Liver (tissue), 9 donors: ENCODE data around the gene RPS6KA4. TPM values are rescaled to one million over a fixed set of nuclear protein-coding genes. Genes with fewer than 3 reads are reported as not detected.

Experiments
- DNase-seq: peaks from one replicate; pipeline ENCODE4 v3.0.0-alpha.2; 2017; ENCODE audit warnings: low spot score
- H3K27ac ChIP-seq, 2 donors: one replicate each; pipeline ENCODE4 v1.7.0; 2013; ENCODE audit warnings: inconsistent platforms in 2 of 2, low read length in 2 of 2, control low read depth in 1 of 2, low read depth in 1 of 2, mild to moderate bottlenecking in 1 of 2
- H3K27me3 ChIP-seq, 4 donors: one replicate each; pipeline versions ENCODE4 v1.6.1 to v1.7.0; 2013; ENCODE audit warnings: low read length in 3 of 4, inconsistent platforms in 1 of 4, mild to moderate bottlenecking in 1 of 4, moderate library complexity in 1 of 4; ENCODE audit not compliant: control insufficient read depth in 4 of 4, insufficient read depth in 4 of 4
- H3K36me3 ChIP-seq, 4 donors: one replicate each; pipeline versions ENCODE4 v1.6.1 to v1.7.0; 2013; ENCODE audit warnings: low read length in 3 of 4, mild to moderate bottlenecking in 3 of 4, low read depth in 1 of 4, moderate library complexity in 1 of 4; ENCODE audit not compliant: control insufficient read depth in 4 of 4, insufficient read depth in 3 of 4
- H3K4me1 ChIP-seq, 4 donors: one replicate each; pipeline versions ENCODE4 v1.6.1 to v1.7.0; 2013; ENCODE audit warnings: low read length in 3 of 4, mild to moderate bottlenecking in 3 of 4, moderate library complexity in 1 of 4; ENCODE audit not compliant: control insufficient read depth in 4 of 4, insufficient read depth in 4 of 4
- H3K4me3 ChIP-seq, 3 donors: one replicate each; pipeline versions ENCODE4 v1.6.1 to v1.7.0; 2013; ENCODE audit warnings: low read length in 3 of 3, control low read depth in 1 of 3, low read depth in 1 of 3, mild to moderate bottlenecking in 1 of 3
- H3K9ac ChIP-seq, 2 donors: one replicate each; pipeline ENCODE4 v1.7.0; 2013; ENCODE audit warnings: low read length in 2 of 2, mild to moderate bottlenecking in 2 of 2, moderate library complexity in 2 of 2, control low read depth in 1 of 2, low read depth in 1 of 2
- H3K9me3 ChIP-seq, 4 donors: one replicate each; pipeline versions ENCODE4 v1.6.1 to v1.7.0; 2013; ENCODE audit warnings: low read length in 3 of 4; ENCODE audit not compliant: control insufficient read depth in 4 of 4
- ATF3 ChIP-seq: IDR thresholded peaks from 2 replicates; pipeline ENCODE4 v1.6.1; 2016; ENCODE audit warnings: antibody characterized with exemption
- CTCF ChIP-seq: fragments of 150-350 bp; IDR thresholded peaks from 2 replicates; pipeline ENCODE4 v1.5.1; 2017; ENCODE audit warnings: improper control_type of control experiment, low read depth, low read length; ENCODE audit not compliant: missing input control
- EGR1 ChIP-seq, 2 donors: IDR thresholded peaks; 2 replicates each; pipeline ENCODE4 v1.6.1; 2016 to 2018; ENCODE audit warnings: antibody characterized with exemption in 2 of 2, low read depth in 2 of 2
- FOXA1 ChIP-seq: IDR thresholded peaks from 2 replicates; pipeline ENCODE4 v1.6.1; 2016; ENCODE audit warnings: antibody characterized with exemption
- FOXA2 ChIP-seq: IDR thresholded peaks from 2 replicates; pipeline ENCODE4 v1.6.1; 2016; ENCODE audit warnings: antibody characterized with exemption
- GABPA ChIP-seq, 2 donors: IDR thresholded peaks in 1 of 2; conservative IDR thresholded peaks in 1 of 2; 2 replicates each; pipeline ENCODE4 v1.6.1; 2016; ENCODE audit warnings: antibody characterized with exemption in 2 of 2, mild to moderate bottlenecking in 1 of 2, moderate library complexity in 1 of 2
- HNF4A ChIP-seq, 2 donors: conservative IDR thresholded peaks; 2 replicates each; pipeline ENCODE4 v1.6.1; 2016; ENCODE audit warnings: antibody characterized with exemption in 2 of 2, mild to moderate bottlenecking in 2 of 2
- HNF4G ChIP-seq: IDR thresholded peaks from 2 replicates; pipeline ENCODE4 v1.6.1; 2016; ENCODE audit warnings: antibody characterized with exemption
- JUND ChIP-seq, 2 donors: IDR thresholded peaks; 2 replicates each; pipeline ENCODE4 v1.6.1; 2016; ENCODE audit warnings: antibody characterized with exemption in 2 of 2
- MAX ChIP-seq: IDR thresholded peaks from 2 replicates; pipeline ENCODE4 v1.6.1; 2016; ENCODE audit warnings: antibody characterized with exemption
- NR2F2 ChIP-seq: IDR thresholded peaks from 2 replicates; pipeline ENCODE4 v1.6.1; 2016; ENCODE audit warnings: antibody characterized with exemption
- RAD21 ChIP-seq, 2 donors: IDR thresholded peaks; 2 replicates each; pipeline ENCODE4 v1.6.1; 2016; ENCODE audit warnings: antibody characterized with exemption in 2 of 2, mild to moderate bottlenecking in 2 of 2
- REST ChIP-seq: IDR thresholded peaks from 2 replicates; pipeline ENCODE4 v1.6.1; 2016; ENCODE audit warnings: antibody characterized with exemption, mild to moderate bottlenecking
- RXRA ChIP-seq, 2 donors: IDR thresholded peaks; 2 replicates each; pipeline ENCODE4 v1.6.1; 2017 to 2018; ENCODE audit warnings: antibody characterized with exemption in 2 of 2, mild to moderate bottlenecking in 1 of 2
- SP1 ChIP-seq: IDR thresholded peaks from 2 replicates; pipeline ENCODE4 v1.6.1; 2018; ENCODE audit warnings: antibody characterized with exemption, mild to moderate bottlenecking
- TAF1 ChIP-seq: conservative IDR thresholded peaks from 2 replicates; pipeline ENCODE4 v1.6.1; 2016; ENCODE audit warnings: antibody characterized with exemption, mild to moderate bottlenecking
- YY1 ChIP-seq: IDR thresholded peaks from 2 replicates; pipeline ENCODE4 v1.6.1; 2016; ENCODE audit warnings: antibody characterized with exemption, mild to moderate bottlenecking
- ZBTB33 ChIP-seq: IDR thresholded peaks from 2 replicates; pipeline ENCODE4 v1.6.1; 2016; ENCODE audit warnings: antibody characterized with exemption
- WGBS: extraction: QIAGEN DNeasy Blood & Tissue Kit; methylation state at CpG from one replicate; pipeline ENCODE4 v1.1.7; 2013; 5-methylcytosine and 5-hydroxymethylcytosine counted together
- polyA plus RNA-seq, 2 donors: library from polyadenylated mRNA; stranded (reverse) in 1 of 2; unstranded in 1 of 2; fragments of 200-250 nt in 1 of 2; fragments of >200 nt in 1 of 2; fragmentation: Nextera tagmentation in 1 of 2; extraction: Ambion mirVana in 1 of 2; gene quantifications; one replicate each; pipeline versions ENCODE4 v1.2.1 to v1.2.3, GENCODE V29; 2013 to 2015
- total RNA-seq, 2 donors: library from RNA; depleted of rRNA; stranded (reverse); fragments of >200 nt; gene quantifications; one replicate each; pipeline ENCODE4 v1.2.3, GENCODE V29; 2014
- donor health status: healthy.
- donor health status: healthy.
- donor health status: healthy.
- donor health status: healthy.
- donor health status: healthy.

RPS6KA4 gene
- total and polyA plus RNA-seq, 4 donors, result 2.0 to 13.5 (median 10.0) TPM

GRCh38 chr11:64400667-64401066, 41.7 kb downstream of the RPS6KA4 start:
- no peaks in the 10 kb centered on the region for H3K9me3 ChIP-seq
- DNase-seq, result no peak
- TF ChIP-seq TAF1, result no peak
- no peak for TF ChIP-seq NR2F2
- TF ChIP-seq REST, result no peak
- TF ChIP-seq FOXA1, result no peak
- no peak for TF ChIP-seq HNF4G
- no peak overlapping the region for H3K27ac ChIP-seq
- H3K36me3 ChIP-seq, result no peaks in the 10 kb centered on the region
- no peak overlapping the region for H3K4me3 ChIP-seq
- H3K4me1 ChIP-seq, result peaks cover 0 to 12% (median 4%) of the 10 kb centered on the region in 4 donors
- no peaks in the 10 kb centered on the region for H3K27me3 ChIP-seq
- H3K9ac ChIP-seq, result no peak overlapping the region
- WGBS, result 38% methylated on average over 3 of the region's 3 CpGs

GRCh38 chr11:64401775-64402174, 42.8 kb downstream of the RPS6KA4 start:
- Histone ChIP-seq H3K9ac (no peak overlapping the region), H3K9me3 (no peaks in the 10 kb centered on the region), H3K4me3 (no peak overlapping the region), H3K36me3 (no peaks in the 10 kb centered on the region), H3K27me3 (no peaks in the 10 kb centered on the region), H3K27ac (no peak overlapping the region), H3K4me1 (peaks cover 0 to 12% (median 4%) of the 10 kb centered on the region in 4 donors)
- 89% methylated on average over 7 of the region's 7 CpGs for WGBS
- TF ChIP-seq JUND (IDR thresholded peaks at IDR 0.05), result no peak
- TF ChIP-seq CTCF, result no peak
- no peak for TF ChIP-seq FOXA2
- TF ChIP-seq FOXA1, result no peak
- TF ChIP-seq MAX, result no peak
- no peak for TF ChIP-seq RXRA (IDR thresholded peaks at IDR 0.05)
- no peak for TF ChIP-seq GABPA (IDR thresholded peaks at IDR 0.05 in 1 of 2, conservative IDR thresholded peaks at IDR 0.05 in 1 of 2)
- TF ChIP-seq ATF3, result no peak
- no peak for TF ChIP-seq YY1
- no peak for TF ChIP-seq ZBTB33
- TF ChIP-seq SP1, result no peak
- TF ChIP-seq HNF4G, result no peak
- no peak for TF ChIP-seq EGR1 (IDR thresholded peaks at IDR 0.05; ENCODE audit: low read depth in 2 of 2)
- no peak for TF ChIP-seq NR2F2
- no peak for TF ChIP-seq HNF4A (conservative IDR thresholded peaks at IDR 0.05)
- no peak for TF ChIP-seq TAF1
- TF ChIP-seq REST, result no peak
- no peak for TF ChIP-seq RAD21 (IDR thresholded peaks at IDR 0.05)
- no peak for DNase-seq
